ENCODE measurements around the gene RNF214. TPM values are rescaled to one million over a fixed set of nuclear protein-coding genes. Genes with fewer than 3 reads are reported as not detected.

Gene RNF214
- total and polyA plus RNA-seq, 2 experiments from 2014 or later: 12.5 to 27.0 TPM

- no peak for TF ChIP-seq CTCF (IDR thresholded peaks at IDR 0.05; ENCODE audit: poor library complexity)
- no peak for TF ChIP-seq EZH2 (IDR thresholded peaks at IDR 0.05; ENCODE audit: borderline replicate concordance)
- TF ChIP-seq EZH2phosphoT487 (IDR thresholded peaks at IDR 0.05; ENCODE audit: low read depth, severe bottlenecking, unreplicated experiment): no peak
- H3K27ac ChIP-seq: peak overlapping the region; percentile 17
- H3K4me2 ChIP-seq: no peak overlapping the region
- 83% methylated on average over 15 of the region's 15 CpGs for WGBS (ENCODE audit: low lambda C conversion rate, missing lambda C conversion rate)
- no peak overlapping the region for H3K4me3 ChIP-seq
- no peaks in the 10 kb centered on the region for H4K20me1 ChIP-seq (ENCODE audit: insufficient read depth, poor library complexity, severe bottlenecking)
- H3K27me3 ChIP-seq: no peaks in the 10 kb centered on the region
- no peak overlapping the region for H2AFZ ChIP-seq
- H3K9me3 ChIP-seq (ENCODE audit: low read depth): no peaks in the 10 kb centered on the region
- H3K36me3 ChIP-seq (replicated peaks; ENCODE audit: insufficient read depth, low read depth): no peaks in the 10 kb centered on the region
- no peaks in the 10 kb centered on the region for H3K79me2 ChIP-seq
- H3K9me2 ChIP-seq (replicated peaks; ENCODE audit: insufficient read depth): no peaks in the 10 kb centered on the region
- peaks cover 24% of the 10 kb centered on the region for H3K4me1 ChIP-seq (ENCODE audit: insufficient read depth)
- peak; percentile 0 for DNase-seq (ENCODE audit: low spot score)
Measured at GRCh38 chr11:117218133-117218915, 14.1 kb upstream of the RNF214 start.

GRCh38 chr11:117219001-117219400 is 13.5 kb upstream of the RNF214 start:
- WGBS (ENCODE audit: low lambda C conversion rate, missing lambda C conversion rate): 87% methylated on average over 9 of the region's 9 CpGs
- no peak overlapping the region for H2AFZ ChIP-seq
- no peaks in the 10 kb centered on the region for H3K9me2 ChIP-seq (replicated peaks; ENCODE audit: insufficient read depth)
- H3K79me2 ChIP-seq: no peaks in the 10 kb centered on the region
- H3K4me1 ChIP-seq (ENCODE audit: insufficient read depth): peaks cover 24% of the 10 kb centered on the region
- no peak overlapping the region for H3K27ac ChIP-seq
- no peak overlapping the region for H3K4me2 ChIP-seq
- no peaks in the 10 kb centered on the region for H3K27me3 ChIP-seq
- H3K4me3 ChIP-seq: no peak overlapping the region
- TF ChIP-seq CTCF (IDR thresholded peaks at IDR 0.05; ENCODE audit: poor library complexity) (no peak), EZH2phosphoT487 (IDR thresholded peaks at IDR 0.05; ENCODE audit: low read depth, severe bottlenecking, unreplicated experiment) (no peak), EZH2 (IDR thresholded peaks at IDR 0.05; ENCODE audit: borderline replicate concordance) (no peak)
- no peaks in the 10 kb centered on the region for H3K36me3 ChIP-seq (replicated peaks; ENCODE audit: insufficient read depth, low read depth)
- peak; percentile 1 for DNase-seq (ENCODE audit: low spot score)
- no peaks in the 10 kb centered on the region for H4K20me1 ChIP-seq (ENCODE audit: insufficient read depth, poor library complexity, severe bottlenecking)
- no peaks in the 10 kb centered on the region for H3K9me3 ChIP-seq (ENCODE audit: low read depth)

- H3K4me1 ChIP-seq (ENCODE audit: insufficient read depth): peaks cover 24% of the 10 kb centered on the region
- no peak overlapping the region for H2AFZ ChIP-seq
- H3K9me2 ChIP-seq (replicated peaks; ENCODE audit: insufficient read depth): no peaks in the 10 kb centered on the region
- TF ChIP-seq EZH2phosphoT487 (IDR thresholded peaks at IDR 0.05; ENCODE audit: low read depth, severe bottlenecking, unreplicated experiment) (no peak), CTCF (IDR thresholded peaks at IDR 0.05; ENCODE audit: poor library complexity) (no peak), EZH2 (IDR thresholded peaks at IDR 0.05; ENCODE audit: borderline replicate concordance) (no peak)
- WGBS (ENCODE audit: low lambda C conversion rate, missing lambda C conversion rate): 96% methylated on average over 8 of the region's 8 CpGs
- H3K27ac ChIP-seq: peak overlapping the region; percentile 31
- DNase-seq (ENCODE audit: low spot score): no peak
- H3K27me3 ChIP-seq: no peaks in the 10 kb centered on the region
- no peaks in the 10 kb centered on the region for H4K20me1 ChIP-seq (ENCODE audit: insufficient read depth, poor library complexity, severe bottlenecking)
- no peaks in the 10 kb centered on the region for H3K79me2 ChIP-seq
- no peak overlapping the region for H3K4me2 ChIP-seq
- H3K36me3 ChIP-seq (replicated peaks; ENCODE audit: insufficient read depth, low read depth): no peaks in the 10 kb centered on the region
- no peak overlapping the region for H3K4me3 ChIP-seq
- H3K9me3 ChIP-seq (ENCODE audit: low read depth): no peaks in the 10 kb centered on the region
Measured at GRCh38 chr11:117219455-117219854, 13.0 kb upstream of the RNF214 start.

Data from hepatocyte (in vitro differentiated cells).